ENCODE measurements around the gene TMBIM1.

- TF ChIP-seq CTCF (IDR thresholded peaks at IDR 0.05) (no peak), EP300 (IDR thresholded peaks at IDR 0.05) (no peak), POLR2AphosphoS5 (IDR thresholded peaks at IDR 0.05) (no peak), POLR2A (IDR thresholded peaks at IDR 0.05) (no peak)
Measured at GRCh38 chr2:218256612-218257350, 35.5 kb downstream of the TMBIM1 start.
